GM21825 (cell line): ENCODE results near the gene ITGB5.
"Not testable (repeated sequence)": the region's sequence is repeated elsewhere in the genome, so short reads cannot be mapped to it uniquely, and the experiment has no call there.

Source experiments
- ATAC-seq: cut with Tn5 transposase; IDR thresholded peaks from one replicate; pipeline ENCODE4 v1.9.1; 2021; ENCODE audit warnings: mild to moderate bottlenecking, moderate library complexity; ENCODE audit not compliant: unreplicated experiment

The ITGB5 gene

DNA sequence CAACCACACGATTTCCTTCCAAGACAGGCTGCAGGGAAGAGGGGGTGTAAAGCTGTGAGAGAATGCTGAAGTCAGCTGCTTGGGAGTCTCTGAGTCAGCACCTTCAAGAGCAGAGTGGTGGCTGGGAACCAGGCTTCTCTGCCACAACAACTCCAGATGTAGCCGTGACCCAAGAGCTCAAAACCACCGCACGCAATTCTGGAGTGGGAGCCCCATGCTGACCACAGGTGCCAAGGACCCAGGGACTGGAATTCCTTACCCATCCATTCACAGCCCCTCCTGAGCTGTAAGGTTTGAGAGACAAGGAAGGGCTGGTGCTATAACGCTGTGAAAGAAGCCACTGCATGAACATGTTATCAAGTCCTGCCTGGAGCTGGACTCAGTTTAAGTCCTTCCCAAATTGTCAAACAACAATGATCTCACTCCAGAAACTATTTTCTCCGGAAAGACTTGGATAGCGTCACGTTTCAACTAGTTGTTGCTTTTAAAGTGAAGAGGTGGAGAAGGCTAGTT, 95.5 kb downstream of the ITGB5 start:
- no peak for ATAC-seq

DNA sequence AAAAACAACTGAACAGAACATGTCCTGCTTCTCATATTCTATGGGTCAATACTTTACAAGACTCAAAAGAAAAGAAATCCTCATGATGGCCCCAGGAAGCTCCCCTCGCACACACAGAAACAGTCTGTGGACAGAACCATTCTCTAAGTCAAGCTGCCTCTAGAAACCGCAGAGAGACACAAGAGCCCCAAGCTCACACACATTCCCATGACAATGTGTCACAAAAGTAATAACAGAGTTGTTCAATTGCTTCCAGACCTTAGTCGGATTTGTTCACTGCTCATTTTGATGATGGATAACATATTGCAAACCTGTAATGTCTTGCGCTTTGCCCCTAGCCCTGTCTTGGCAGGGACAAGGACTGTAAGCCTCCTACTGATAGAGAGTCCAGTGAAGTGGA, 96.0 kb downstream of the ITGB5 start:
- no peak for ATAC-seq

DNA sequence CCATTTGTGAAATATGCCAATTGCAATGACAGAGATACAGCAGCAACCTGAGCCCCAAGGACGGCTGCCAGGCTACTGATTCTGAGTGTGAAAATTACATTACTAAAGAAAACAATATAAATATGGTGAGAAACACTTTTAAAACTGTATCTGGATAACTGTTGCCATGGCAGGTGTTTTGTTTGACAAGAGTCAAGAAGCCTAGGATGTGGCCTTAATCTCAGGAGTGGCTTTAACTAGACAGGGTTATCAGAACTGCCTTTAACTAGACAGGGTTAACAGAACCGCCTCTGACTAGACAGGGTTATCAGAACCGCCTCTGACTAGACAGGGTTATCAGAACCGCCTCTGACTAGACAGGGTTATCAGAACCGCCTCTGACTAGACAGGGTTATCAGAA, 98.1 kb downstream of the ITGB5 start:
- ATAC-seq, result not testable (repeated sequence)

DNA sequence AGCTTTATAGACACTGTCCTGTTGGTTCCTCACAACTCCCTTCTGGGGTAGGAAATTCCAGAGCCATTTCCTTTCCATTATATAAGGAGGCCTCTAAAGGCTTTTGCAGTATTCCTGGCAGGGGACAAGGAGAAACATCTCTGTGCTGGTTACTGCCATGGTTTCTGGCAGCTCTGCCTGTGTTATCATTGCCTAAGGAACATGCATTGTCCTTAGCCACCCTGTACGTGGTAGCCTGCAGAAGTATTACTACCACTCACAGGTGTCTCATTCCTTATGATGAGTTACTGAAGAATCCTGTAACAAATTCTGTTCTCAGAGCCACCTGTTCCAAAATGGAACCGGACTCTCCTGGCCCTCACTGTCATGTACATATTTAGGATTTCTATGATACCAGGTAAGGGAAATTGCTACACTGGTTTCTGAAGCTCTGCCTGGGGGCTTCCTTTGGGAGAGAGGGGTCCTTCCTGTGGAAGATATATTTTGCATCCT, 98.9 kb downstream of the ITGB5 start:
- no peak for ATAC-seq

DNA sequence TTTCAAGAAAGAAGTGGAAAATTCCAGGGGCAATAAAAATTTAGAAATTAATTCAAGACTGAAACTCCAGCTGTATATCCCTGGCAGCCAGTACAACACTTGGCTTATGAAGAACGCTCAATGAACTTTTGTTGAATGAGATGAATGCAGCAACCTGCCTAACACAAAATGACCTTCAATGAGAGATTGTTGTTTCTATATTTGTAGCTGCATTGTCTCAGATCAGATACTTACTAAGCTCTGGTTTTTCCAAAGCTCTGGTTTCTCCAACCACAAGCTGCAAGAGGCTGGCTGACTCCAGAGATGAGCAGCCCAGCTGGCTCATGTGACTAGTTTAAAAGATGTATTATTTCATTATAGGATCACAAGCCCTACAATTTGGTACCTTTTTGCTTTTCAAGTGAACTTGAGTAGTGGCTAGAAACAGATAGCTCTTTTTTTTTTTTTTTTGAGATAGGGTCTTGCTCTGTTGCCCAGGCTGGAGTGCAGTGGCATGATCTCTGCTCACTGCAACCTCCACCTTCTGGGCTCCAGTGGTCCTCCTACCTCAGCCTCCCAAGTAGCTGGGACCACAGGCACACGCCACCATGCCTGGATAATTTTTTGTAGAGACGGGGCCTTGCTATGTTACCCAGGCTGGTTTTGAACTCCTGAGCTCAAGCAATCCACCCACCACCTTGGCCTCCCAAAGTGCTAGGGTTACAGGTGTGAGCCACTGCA, 99.5 kb downstream of the ITGB5 start:
- ATAC-seq, result no peak

DNA sequence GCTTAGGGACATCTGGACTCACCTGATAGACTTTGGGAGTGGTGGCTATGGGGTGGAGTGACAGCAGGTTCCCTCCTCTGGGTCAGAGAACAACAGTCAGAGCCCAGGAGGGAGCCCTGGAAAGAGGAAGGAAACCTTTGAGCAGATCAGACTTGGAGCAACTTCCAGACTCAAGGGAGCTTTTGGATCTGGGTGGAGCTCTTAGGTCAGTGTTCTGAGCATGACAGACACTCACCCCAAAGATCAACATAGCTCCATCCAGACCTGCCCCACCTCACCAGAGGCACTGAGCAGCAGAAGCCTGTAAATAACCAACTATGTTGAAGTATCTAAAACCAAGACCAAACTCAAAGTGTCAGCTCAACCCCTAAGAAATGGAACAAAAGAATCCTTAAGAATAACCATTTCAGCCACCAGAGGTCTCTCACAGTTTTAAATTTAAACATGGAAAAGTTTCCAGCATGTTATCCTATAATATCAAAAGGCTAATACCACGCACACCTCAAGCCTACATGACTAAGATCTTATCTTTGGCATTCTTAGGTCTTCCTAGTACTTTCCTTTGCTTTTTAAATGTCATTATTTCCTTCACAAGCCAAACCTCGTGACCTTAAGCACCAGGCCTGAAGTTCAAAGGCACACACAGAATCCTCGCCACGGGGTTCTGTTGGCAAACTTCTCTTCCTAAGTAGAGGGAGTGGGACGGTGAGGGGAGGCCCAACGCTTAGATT, 100.5 kb downstream of the ITGB5 start:
- ATAC-seq, result no peak

DNA sequence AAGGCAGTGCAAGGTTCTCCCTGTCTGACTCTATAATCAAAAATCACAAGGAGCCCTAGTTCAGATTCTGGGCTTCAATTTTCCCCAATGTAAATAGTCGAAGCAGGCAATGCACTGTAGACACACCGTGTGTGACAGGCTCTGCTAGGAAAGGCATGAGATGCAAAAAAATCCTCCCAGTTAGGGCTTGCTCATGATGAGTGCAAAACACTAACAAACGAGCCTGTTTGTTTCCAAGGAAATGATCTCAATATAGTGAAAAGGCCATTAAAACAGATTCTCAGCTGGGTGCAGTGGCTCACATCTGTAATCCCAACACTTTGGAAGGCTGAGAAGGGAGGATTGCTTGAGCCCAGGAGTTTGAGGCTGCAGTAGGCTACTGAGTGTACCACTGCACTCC, 101.2 kb downstream of the ITGB5 start:
- ATAC-seq, result no peak

DNA sequence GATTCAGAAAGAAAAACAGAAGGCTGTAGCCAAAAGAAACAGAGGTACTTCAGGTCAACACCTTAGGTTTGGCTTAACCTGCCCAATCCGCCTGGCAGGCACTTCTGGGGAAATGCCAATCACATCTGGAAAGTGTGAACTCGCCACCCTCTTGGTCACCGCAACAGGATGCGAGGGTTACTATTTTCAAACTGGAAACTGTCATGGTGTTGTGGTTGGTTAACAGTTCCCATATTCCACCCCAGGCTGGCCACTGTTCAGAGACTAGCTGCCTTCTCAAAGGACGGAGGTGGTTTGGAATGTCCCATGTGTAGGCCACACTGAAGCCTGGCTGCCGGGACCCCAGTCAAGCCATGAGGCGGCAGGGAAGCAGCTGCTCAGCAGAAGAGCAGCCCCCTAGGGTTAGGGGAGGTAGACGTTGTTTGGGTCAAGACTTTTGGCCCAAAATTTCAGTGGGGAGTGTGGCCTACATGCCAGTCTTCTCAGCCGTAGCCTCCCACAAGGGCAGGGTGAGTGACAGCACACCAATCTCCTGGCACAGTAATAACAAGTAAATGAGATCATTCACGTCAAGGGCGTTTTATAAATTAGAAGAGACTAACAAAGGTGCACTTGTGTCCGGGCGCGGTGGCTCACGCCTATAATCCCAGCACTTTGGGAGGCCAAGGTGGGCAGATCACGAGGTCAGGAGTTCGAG, 102.3 kb downstream of the ITGB5 start:
- ATAC-seq, result peak; percentile 53

DNA sequence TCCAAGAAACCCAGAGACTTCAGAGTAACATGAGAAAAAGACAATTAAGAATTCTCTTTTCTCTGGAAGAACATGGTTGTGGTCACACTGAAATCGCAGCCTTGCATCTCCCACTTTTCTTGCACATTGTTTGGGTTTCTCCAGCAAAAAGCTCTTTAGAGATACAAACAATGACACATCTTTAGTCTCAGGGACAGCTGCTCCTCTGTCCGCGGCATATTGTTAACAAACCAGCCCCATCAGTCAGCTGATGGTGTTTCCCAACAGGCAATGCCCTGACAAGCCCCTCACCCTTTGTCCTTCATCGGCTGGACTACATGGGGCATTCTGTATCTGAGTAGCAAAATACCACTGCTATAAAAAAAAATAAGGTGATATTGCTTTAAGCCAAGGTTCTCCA, 103.5 kb downstream of the ITGB5 start:
- no peak for ATAC-seq

DNA sequence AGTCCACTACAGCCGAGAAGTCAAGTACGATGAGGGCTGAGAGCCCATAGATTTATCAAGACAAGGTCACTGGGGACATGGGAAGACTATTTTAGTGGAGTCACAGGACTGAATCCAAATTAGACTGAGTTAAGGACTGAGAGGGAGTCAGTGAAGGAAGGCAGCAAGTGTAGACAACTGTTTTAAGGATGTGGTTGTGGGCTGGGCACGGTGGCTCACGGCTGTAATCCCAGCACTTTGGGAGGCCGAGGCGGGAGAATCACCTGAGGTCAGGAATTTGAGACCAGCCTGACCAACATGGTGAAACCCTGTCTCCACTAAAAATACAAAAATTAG, 104.8 kb downstream of the ITGB5 start:
- not testable (repeated sequence) for ATAC-seq

DNA sequence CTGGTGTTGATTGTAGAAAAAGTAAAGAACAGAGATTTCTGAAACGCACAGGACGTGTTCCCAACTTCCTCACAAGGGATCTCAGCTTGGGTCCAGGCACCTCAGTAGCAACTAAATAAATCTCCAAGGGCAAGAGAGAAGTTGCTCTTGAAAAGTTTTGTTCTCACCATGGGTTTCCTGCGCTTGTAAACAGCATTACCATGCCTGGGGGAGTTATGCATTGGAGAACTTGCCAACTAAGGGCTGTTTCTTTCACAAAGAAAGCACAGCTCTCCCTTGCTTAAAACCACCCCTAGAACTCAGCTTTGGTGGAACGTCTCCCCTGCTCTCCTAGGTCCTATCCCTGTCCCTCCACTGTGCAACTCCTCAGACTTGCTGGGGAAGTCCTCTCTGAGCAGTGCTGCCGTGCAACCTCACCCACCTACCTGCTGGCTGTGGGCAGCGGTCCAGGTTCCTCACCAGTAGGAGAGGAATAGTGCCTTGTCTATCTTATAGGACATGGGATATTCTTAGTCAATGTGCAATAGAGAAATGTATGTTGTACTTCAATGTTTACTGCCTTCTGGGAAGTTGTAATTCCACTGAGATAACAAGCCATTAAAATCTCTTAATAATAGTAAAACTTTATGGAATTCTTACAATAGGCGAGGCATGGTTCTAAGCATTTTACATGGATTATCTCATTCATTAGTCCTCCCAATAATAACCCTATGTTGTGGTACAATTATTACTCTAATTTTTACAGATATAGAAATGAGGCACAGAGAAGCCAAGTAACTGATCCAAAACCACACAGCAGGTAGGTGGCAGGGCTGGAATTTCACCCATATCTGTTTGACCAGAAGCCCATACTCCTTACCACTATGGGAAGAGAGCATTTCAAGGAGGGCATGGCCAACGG, 105.4 kb downstream of the ITGB5 start:
- no peak for ATAC-seq

DNA sequence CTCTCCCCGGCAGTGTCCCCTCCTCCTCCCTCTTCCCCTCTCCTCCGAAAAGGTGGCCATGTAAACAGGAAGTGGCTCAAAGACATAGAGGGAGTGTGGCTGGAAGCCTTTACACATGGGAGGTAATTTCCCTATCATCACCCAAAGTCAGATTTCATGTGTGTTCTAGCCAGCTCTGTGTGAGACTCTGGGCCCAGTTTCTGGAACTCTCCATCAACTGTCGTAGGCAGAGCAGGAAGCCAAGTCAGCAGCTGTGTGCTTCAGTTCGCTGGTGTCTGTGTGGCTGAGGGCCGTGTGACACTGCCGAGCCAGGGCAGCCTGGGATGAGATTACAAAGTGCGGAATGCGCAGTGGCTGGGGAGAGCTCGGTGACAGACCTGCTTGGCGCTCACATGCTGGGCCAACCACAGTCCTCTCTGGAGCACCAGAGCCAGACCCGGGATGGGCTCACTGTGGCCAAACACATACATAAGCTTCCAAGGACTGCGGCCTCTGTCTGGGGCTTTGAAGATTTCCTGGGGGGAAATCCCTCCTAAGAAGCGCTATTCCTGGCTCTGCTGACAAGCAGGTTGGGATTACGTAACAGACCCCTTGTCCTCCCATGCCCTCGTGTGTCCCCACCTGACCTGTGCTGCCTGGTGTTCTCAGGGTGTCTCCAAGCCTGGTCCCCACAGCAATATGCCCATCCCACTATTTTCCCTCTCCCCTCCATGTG, 106.2 kb downstream of the ITGB5 start:
- ATAC-seq, result no peak

DNA sequence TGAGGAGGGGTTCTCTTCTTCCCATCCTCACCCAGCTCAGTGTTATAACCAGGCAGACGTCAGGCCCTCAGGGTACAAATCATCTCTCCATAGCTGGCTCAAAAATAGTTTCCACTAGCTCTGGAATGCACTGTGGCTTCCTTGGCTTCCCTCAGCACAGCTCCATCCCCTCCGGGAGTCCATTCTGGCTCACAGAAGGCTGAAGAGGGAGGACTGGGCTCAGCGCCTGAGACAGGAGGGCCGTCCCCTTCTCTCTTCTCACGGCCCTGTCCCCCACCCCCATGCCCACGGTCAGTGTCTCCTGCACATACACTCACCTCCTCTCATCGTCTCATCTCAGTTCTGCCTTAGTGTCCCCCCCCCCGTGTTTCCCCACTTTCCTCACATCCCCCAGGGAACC, 106.8 kb downstream of the ITGB5 start:
- ATAC-seq, result no peak

DNA sequence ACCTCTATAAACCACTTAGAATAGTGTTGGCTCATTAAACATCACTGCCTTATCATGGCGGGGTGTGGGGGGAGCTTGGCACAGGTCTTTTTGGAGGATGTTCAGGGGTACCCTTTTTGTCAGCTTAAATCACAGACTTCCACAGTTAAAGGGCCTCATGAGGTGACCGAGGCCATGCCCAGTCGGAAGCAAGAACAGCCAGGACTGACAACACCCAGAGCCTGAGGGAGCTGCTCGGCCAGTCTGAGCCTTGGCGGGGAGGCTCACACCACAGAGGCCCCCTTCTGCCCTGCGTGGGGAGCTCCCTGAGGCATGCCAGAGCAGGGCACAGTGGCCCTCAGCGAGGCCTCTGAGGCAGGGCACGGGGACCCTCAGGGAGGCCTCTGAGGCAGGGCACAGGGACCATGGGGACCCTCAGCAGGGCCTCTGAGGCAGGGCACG, 107.4 kb downstream of the ITGB5 start:
- no peak for ATAC-seq

DNA sequence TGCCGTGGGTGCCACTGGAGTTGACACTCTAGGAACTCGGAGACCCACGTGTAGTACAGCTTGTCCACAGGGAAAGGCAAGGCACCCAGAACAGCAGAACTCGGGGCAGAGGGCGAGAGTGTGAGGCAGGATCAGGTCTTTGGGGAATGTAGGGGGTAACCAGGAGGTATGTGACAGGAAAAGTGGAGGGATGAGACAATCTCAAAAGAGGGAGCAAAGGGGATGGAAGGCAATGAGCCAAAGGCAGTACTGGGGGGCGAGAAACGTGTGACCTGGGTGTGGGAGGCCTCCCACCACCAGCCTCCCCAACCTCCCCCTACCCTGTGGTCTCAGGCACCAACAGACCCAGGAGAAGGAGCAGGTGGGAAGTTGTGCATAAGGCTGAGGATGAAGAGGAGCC, 108.0 kb downstream of the ITGB5 start:
- ATAC-seq, result no peak

DNA sequence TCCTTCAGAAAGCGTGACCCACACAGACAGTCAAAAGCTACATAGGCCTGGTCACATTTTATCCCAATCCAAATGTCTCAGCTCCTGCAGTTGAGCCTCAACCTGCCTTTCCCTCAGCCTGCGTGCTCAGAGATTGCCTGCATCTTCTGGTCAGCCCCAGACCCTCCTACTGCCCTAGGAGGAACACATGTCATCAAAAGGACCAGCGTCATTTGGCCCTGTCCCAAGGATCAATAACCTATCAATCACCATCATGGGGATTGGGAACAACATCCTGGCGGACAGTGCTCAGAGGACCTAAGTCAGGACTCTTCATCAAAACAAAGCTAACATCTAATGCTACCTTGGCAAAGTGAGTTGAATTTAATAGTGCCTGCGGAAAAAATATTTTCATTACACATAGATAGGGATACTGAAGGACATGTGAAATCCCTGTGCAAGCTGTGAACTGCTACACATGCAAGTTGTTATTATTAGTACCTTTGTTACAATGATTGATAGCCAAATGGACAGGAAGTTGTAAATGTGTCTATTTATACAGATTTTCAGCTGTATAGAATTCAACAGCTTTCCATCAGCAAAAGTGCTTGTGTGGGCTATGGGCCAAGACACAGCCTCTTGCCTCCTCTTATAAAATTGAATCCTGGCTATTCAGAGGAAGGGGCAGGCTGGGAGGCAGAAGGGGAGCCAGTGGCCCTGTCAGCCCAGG, 109.2 kb downstream of the ITGB5 start:
- no peak for ATAC-seq

DNA sequence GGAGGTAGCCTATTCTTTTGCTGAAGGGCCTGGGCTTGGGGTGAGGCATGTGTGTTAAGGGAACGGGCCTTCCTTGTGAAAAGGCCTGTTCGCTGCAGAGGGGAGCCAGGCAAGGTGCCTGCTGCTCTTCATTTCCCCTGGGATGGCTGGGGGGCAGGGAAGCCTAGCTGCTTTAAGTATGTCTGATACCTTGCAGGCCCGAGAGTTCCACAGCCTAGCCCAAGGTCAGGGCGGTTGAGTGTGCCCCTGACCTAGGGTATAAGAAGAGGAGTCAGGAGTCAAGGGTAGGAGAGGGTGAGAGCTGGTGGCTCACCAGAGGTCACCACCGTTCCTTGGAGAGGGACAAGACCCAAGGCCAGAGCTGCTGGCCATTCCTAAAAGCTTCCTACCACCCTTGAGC, 110.3 kb downstream of the ITGB5 start:
- ATAC-seq, result no peak

DNA sequence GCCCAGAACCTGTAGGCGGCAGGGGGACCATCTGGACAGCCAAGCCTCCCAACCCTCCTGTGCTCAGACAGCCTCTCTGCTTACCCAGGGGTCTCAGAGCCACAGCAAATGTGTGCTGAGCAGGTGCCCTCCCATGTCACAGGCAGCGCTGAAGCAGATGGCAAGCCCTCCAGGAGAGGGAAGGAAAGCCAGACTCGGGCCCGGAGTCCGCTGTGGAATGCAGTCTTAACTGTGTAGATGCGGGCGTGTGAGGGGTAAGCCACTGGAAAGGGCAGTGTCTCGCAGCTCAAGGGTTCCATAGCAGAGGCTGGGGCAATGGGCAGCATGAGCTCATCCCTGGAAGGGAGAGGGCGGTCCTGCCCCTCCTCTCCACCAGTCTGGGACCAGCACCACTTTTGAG, 111.3 kb downstream of the ITGB5 start:
- ATAC-seq, result no peak

DNA sequence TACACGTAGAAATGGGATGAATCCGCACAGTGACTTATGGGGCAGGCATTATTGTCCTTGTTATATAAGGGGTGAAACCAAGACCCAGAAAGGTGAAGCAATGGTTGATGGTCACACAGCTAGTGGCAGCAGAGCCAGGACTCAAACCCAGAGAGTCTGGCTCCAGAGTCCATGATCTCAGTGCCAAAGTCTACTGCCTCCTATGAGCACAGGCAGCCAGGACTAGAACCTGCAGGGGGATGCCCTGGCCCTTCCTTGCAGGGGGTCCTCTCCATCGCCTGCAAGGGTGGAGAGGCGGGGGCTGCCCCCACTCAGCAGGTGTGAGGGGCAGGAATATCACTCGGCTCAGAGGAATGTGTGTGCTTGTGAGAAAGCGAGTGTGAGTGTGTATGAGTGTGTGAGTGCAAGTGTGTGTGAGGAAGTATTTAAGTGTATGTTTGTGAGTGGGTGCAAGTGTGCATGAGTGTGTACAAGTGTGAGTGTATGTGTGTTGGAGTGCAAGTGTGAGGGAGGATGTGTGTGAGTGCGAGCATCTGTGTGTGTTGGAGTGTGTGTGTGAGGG, 112.2 kb downstream of the ITGB5 start:
- ATAC-seq, result no peak
